ENCODE results near the gene TMEM150C. TPM values are rescaled to one million over a fixed set of nuclear protein-coding genes. Genes with fewer than 3 reads are reported as not detected.

Gene TMEM150C
- total RNA-seq, 1 experiment from 2014 or later, result 2.7 TPM

- DNase-seq (ENCODE audit: low spot score) (no peak), ATAC-seq (peak; percentile 3)
- peaks cover 21% of the 10 kb centered on the region for H3K27me3 Mint-ChIP-seq (ENCODE audit: low read depth)
- peaks cover 24% of the 10 kb centered on the region for H3K4me1 Mint-ChIP-seq
- TF ChIP-seq NFE2L1 (CRISPR knock-in tag; IDR thresholded peaks at IDR 0.05) (no peak), CDX4 (CRISPR knock-in tag; IDR thresholded peaks at IDR 0.05; ENCODE audit: borderline replicate concordance) (no peak), JAZF1 (CRISPR knock-in tag; IDR thresholded peaks at IDR 0.05) (no peak), CREB1 (CRISPR knock-in tag; IDR thresholded peaks at IDR 0.05) (no peak), SMAD4 (CRISPR knock-in tag; IDR thresholded peaks at IDR 0.05) (no peak), ZBTB43 (CRISPR knock-in tag; IDR thresholded peaks at IDR 0.05) (no peak), ZNF281 (CRISPR knock-in tag; IDR thresholded peaks at IDR 0.05) (no peak), GTF2I (CRISPR knock-in tag; conservative IDR thresholded peaks at IDR 0.05) (no peak), ZNF512 (CRISPR knock-in tag; IDR thresholded peaks at IDR 0.05; ENCODE audit: borderline replicate concordance) (no peak), STAT6 (CRISPR knock-in tag; conservative IDR thresholded peaks at IDR 0.05; ENCODE audit: low read depth) (no peak), FOXP1 (CRISPR knock-in tag; IDR thresholded peaks at IDR 0.05; ENCODE audit: borderline replicate concordance) (no peak), EMX1 (CRISPR knock-in tag; IDR thresholded peaks at IDR 0.05) (no peak), GABPB1 (CRISPR knock-in tag; IDR thresholded peaks at IDR 0.05) (no peak), MLX (CRISPR knock-in tag; IDR thresholded peaks at IDR 0.05) (no peak), ETV6 (CRISPR knock-in tag; IDR thresholded peaks at IDR 0.05) (no peak)
- H3K36me3 Mint-ChIP-seq, result no peaks in the 10 kb centered on the region
- H3K9me3 Mint-ChIP-seq, result no peaks in the 10 kb centered on the region
- no peak overlapping the region for H3K27ac Mint-ChIP-seq
- ChIA-PET POLR2A (interaction anchor here (0.8 kb wide), 1 partner anchor 55 kb away, joined by 3 read pairs; no protein-coding TSS in a partner anchor), CTCF (no interaction called here)
- H3K4me3 Mint-ChIP-seq, result peak overlapping the region; percentile 73
Observed at GRCh38 chr4:82562564-82562854, 721 bp upstream of the TMEM150C start.

Data from WTC11 (cell line).